HG02973 (cell line): ENCODE results near the gene CER1.
A peak's percentile ranks its signal among the peaks of the same experiment; 100 is the strongest.
"Not testable (repeated sequence)": the region's sequence is repeated elsewhere in the genome, so short reads cannot be mapped to it uniquely, and the experiment has no call there.

Experiments used
- ATAC-seq: cut with Tn5 transposase; IDR thresholded peaks from one replicate; pipeline ENCODE4 v1.9.1; 2021; ENCODE audit warnings: moderate library complexity; ENCODE audit not compliant: unreplicated experiment

Gene CER1

GRCh38 chr9:14719231-14719923 is 3.2 kb downstream of the CER1 start:
- no peak for ATAC-seq

- ATAC-seq: no peak
Measured at GRCh38 chr9:14715102-14715501, 7.4 kb downstream of the CER1 start.

GRCh38 chr9:14713187-14713767 is 9.3 kb downstream of the CER1 start:
- ATAC-seq: no peak

- ATAC-seq: no peak
Measured at GRCh38 chr9:14710804-14711203, 11.7 kb downstream of the CER1 start.

- peak; percentile 82 for ATAC-seq
Measured at GRCh38 chr9:14706530-14707140, 15.9 kb downstream of the CER1 start.

GRCh38 chr9:14705079-14705478 is 17.5 kb downstream of the CER1 start:
- no peak for ATAC-seq

- ATAC-seq: no peak
Measured at GRCh38 chr9:14704281-14704680, 18.3 kb downstream of the CER1 start.

GRCh38 chr9:14702200-14702720 is 20.3 kb downstream of the CER1 start:
- no peak for ATAC-seq

GRCh38 chr9:14693251-14693861 is 29.2 kb downstream of the CER1 start, which contains the start of gene ZDHHC21:
Gene ZDHHC21, minus strand, starts transcription at chr9:14693432. Its CDS starts 19,092 bp downstream, at chr9:14674340.
- ATAC-seq: peak; percentile 70

GRCh38 chr9:14692470-14693250 is 29.9 kb downstream of the CER1 start:
- peak; percentile 37 for ATAC-seq

- no peak for ATAC-seq
Measured at GRCh38 chr9:14690948-14691730, 31.4 kb downstream of the CER1 start.

- no peak for ATAC-seq
Measured at GRCh38 chr9:14687042-14687719, 35.4 kb downstream of the CER1 start.

- no peak for ATAC-seq
Measured at GRCh38 chr9:14686168-14686567, 36.4 kb downstream of the CER1 start.

- not testable (repeated sequence) for ATAC-seq
Measured at GRCh38 chr9:14682616-14683015, 39.9 kb downstream of the CER1 start.

GRCh38 chr9:14678776-14679175 is 43.8 kb downstream of the CER1 start:
- ATAC-seq: no peak

GRCh38 chr9:14677872-14678271 is 44.7 kb downstream of the CER1 start:
- no peak for ATAC-seq

GRCh38 chr9:14677396-14677795 is 45.1 kb downstream of the CER1 start:
- no peak for ATAC-seq

- no peak for ATAC-seq
Measured at GRCh38 chr9:14674630-14675029, 47.9 kb downstream of the CER1 start.

- no peak for ATAC-seq
Measured at GRCh38 chr9:14671377-14671776, 51.2 kb downstream of the CER1 start.
